Left lung (tissue), 10 donors: ENCODE results near the gene CBX7. TPM values are rescaled to one million over a fixed set of nuclear protein-coding genes. Genes with fewer than 3 reads are reported as not detected.
A peak's percentile ranks its signal among the peaks of the same experiment; 100 is the strongest.

Source experiments
- ATAC-seq: fragments of 200-7000 bp; cut with Tn5 transposase; one replicate; pipeline ENCODE4 v1.9.1; 2020; ENCODE audit warnings: moderate library complexity
- DNase-seq, 4 donors: peaks; one replicate each; pipeline ENCODE4 v3.0.0-alpha.2; 2013 to 2020
- H3K27ac ChIP-seq, 2 donors: fragments of 200-600 bp; sonication (generic) in 1 of 2; one replicate each; pipeline versions ENCODE4 v1.5.0 to v1.8.0; 2020 to 2021
- H3K27me3 ChIP-seq, 2 donors: fragments of 200-600 bp; sonication (generic) in 1 of 2; one replicate each; pipeline versions ENCODE4 v1.5.0 to v1.8.0; 2020 to 2021
- H3K36me3 ChIP-seq, 2 donors: fragments of 200-600 bp; sonication (generic) in 1 of 2; one replicate each; pipeline versions ENCODE4 v1.5.0 to v1.8.0; 2020 to 2021
- H3K4me1 ChIP-seq, 2 donors: fragments of 200-600 bp; one replicate each; pipeline ENCODE4 v1.8.0; 2021
- H3K4me3 ChIP-seq, 2 donors: fragments of 200-600 bp; sonication (generic) in 1 of 2; one replicate each; pipeline versions ENCODE4 v1.5.0 to v1.8.0; 2020 to 2021; ENCODE audit warnings: mild to moderate bottlenecking in 1 of 2
- H3K9me3 ChIP-seq, 2 donors: fragments of 200-600 bp; sonication (generic) in 1 of 2; one replicate each; pipeline versions ENCODE4 v1.5.0 to v1.8.0; 2020 to 2021
- intact Hi-C, 2 donors: fragments of 100-400 bp; cut with DNase I; formaldehyde crosslinking; loops; one replicate each; pipeline versions ENCODE4 v1.11.2 to v1.14.2; 2022
- polyA plus RNA-seq, 6 donors: library from polyadenylated mRNA; unstranded; fragments of 120-200 nt; gene quantifications; one replicate each; pipeline ENCODE4 v1.2.1, GENCODE V29; 2013; ENCODE audit not compliant: insufficient read length in 6 of 6
- total RNA-seq, 2 donors: library from RNA; stranded (reverse); fragmentation: NEBNext Ultra II Directional; extraction: Animal tissue kit (Norgen Biotek cat#: 25700); gene quantifications; one replicate each; pipeline ENCODE4 v1.2.1, GENCODE V29; 2021
- TF ChIP-seq, protein P1 (sequence below), 2 donors: fragments of 200-600 bp; sonication (generic) in 1 of 2; IDR thresholded peaks; one replicate each; pipeline versions ENCODE4 v1.5.0 to v1.8.0; 2021; ENCODE audit warnings: antibody characterized with exemption in 2 of 2
- donor health status: DM: no; HTN: yes; CAD: no.
- donor health status: DM: no; HTN: no; CAD: no.

The CBX7 gene
- total and polyA plus RNA-seq, 8 donors: 7.4 to 17.7 (median 8.8) TPM

DNA sequence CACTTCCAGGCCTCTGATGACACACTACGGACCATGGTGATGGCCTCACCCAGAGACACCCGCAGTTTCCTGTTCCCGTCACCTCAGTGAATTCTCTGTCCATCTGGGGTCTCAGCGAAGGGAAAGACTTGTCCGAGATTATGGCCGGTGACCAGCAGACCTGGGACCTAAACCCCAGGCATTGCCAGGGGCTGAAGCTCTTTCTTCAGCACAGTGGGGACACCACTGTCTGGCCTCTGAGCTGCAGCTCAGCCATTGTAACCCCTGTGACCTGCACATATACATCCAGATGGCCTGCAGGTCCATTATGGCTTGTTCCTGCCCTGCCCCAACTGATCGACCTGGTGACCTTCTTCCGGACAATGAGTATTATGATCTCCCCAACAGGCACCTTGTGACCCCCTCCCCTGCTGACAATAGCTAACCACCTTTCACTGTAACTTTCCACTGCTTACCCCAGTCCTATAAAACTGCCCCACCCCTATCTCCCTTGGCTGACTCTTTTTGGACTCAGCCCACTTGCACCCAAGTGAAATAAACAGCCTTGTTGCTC is 22.3 kb downstream of the CBX7 start:
- Histone ChIP-seq H3K4me3 (no peak overlapping the region), H3K27ac (no peak overlapping the region), H3K27me3 (no peaks in the 10 kb centered on the region), H3K9me3 (no peaks in the 10 kb centered on the region), H3K36me3 (peaks cover 0 to 18% of the 10 kb centered on the region in 2 donors), H3K4me1 (peaks cover 0 to 10% of the 10 kb centered on the region in 2 donors)
- DNase-seq (peak in 1 of 4 donors; percentile 16), ATAC-seq (no peak)
- intact Hi-C loops: no loop called here
- TF ChIP-seq, protein P1, sequence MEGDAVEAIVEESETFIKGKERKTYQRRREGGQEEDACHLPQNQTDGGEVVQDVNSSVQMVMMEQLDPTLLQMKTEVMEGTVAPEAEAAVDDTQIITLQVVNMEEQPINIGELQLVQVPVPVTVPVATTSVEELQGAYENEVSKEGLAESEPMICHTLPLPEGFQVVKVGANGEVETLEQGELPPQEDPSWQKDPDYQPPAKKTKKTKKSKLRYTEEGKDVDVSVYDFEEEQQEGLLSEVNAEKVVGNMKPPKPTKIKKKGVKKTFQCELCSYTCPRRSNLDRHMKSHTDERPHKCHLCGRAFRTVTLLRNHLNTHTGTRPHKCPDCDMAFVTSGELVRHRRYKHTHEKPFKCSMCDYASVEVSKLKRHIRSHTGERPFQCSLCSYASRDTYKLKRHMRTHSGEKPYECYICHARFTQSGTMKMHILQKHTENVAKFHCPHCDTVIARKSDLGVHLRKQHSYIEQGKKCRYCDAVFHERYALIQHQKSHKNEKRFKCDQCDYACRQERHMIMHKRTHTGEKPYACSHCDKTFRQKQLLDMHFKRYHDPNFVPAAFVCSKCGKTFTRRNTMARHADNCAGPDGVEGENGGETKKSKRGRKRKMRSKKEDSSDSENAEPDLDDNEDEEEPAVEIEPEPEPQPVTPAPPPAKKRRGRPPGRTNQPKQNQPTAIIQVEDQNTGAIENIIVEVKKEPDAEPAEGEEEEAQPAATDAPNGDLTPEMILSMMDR (IDR thresholded peaks at IDR 0.05): no peak

- ATAC-seq: no peak
- intact Hi-C loops: loop anchor here in 1 of 2 donors (10.0 kb wide), 2 partner anchors 125 to 255 kb away; partner anchors contain the start of gene CBX6
- no peak overlapping the region for H3K4me3 ChIP-seq
- H3K4me1 ChIP-seq: peaks cover 0 to 10% of the 10 kb centered on the region in 2 donors
- peak in 1 of 4 donors; percentile 39 for DNase-seq
- H3K9me3 ChIP-seq: no peaks in the 10 kb centered on the region
- TF ChIP-seq, protein P1 (IDR thresholded peaks at IDR 0.05): no peak
- H3K27me3 ChIP-seq: no peaks in the 10 kb centered on the region
- peaks cover 0 to 18% of the 10 kb centered on the region in 2 donors for H3K36me3 ChIP-seq
- H3K27ac ChIP-seq: no peak overlapping the region
Measured at GRCh38 chr22:39129746-39130145, 22.7 kb downstream of the CBX7 start.

DNA sequence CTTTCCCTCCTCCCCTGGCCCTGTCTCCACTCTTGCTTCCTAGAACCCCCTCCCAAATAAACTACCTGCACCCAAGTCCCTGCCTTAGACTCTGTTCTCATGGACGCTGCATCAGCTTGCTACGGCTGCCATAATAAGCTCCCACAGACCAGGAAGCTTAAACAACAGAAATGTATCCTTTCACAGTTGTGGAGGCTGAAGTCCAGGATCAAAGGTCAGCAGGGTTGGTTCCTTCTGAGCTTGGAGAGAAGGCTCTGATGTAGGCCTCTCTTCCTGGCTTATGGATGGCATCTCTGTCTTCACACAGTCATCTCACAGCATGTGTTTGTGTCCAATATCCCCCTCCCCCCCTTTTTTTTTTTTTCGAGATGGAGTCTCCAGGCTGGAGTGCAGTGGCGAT is 23.4 kb downstream of the CBX7 start:
- Histone ChIP-seq H3K27me3 (no peaks in the 10 kb centered on the region), H3K4me1 (peaks cover 0 to 10% of the 10 kb centered on the region in 2 donors), H3K9me3 (no peaks in the 10 kb centered on the region), H3K27ac (no peak overlapping the region), H3K4me3 (no peak overlapping the region), H3K36me3 (peaks cover 0 to 13% of the 10 kb centered on the region in 2 donors)
- DNase-seq (no peak), ATAC-seq (no peak)
- intact Hi-C loops: loop anchor here in 1 of 2 donors (10.0 kb wide), 2 partner anchors 124 to 254 kb away; partner anchors contain the start of gene CBX6
- TF ChIP-seq, protein P1 (IDR thresholded peaks at IDR 0.05): no peak

DNA sequence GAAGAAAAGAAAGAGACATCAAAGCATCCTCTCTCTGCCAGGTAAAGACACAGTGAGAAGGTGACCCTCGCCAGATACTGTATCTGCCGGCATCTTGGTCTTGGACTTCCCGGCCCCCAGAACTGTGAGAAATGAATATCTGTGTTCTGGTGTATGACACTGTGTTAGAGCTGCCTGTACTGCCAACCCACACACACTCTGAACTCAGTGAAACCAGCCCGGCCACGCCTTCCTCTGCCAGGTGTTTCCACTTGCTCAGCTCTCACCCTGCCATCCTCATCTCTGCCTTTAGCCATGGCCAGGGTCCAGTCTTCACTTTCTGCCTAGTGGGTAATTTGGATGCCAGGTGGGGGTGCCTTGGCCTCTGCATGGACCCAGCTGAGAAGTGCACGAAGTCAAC is 24.0 kb downstream of the CBX7 start:
- intact Hi-C loops: loop anchor here in 1 of 2 donors (10.0 kb wide), 2 partner anchors 124 to 254 kb away; partner anchors contain the start of gene CBX6
- Histone ChIP-seq H3K4me3 (no peak overlapping the region), H3K27ac (no peak overlapping the region), H3K27me3 (no peaks in the 10 kb centered on the region), H3K9me3 (no peaks in the 10 kb centered on the region), H3K4me1 (peaks cover 0 to 10% of the 10 kb centered on the region in 2 donors), H3K36me3 (peaks cover 0 to 8% of the 10 kb centered on the region in 2 donors)
- TF ChIP-seq, protein P1 (IDR thresholded peaks at IDR 0.05): no peak
- ATAC-seq: no peak
- DNase-seq: peak in 2 of 4 donors; percentile 18 to 29

DNA sequence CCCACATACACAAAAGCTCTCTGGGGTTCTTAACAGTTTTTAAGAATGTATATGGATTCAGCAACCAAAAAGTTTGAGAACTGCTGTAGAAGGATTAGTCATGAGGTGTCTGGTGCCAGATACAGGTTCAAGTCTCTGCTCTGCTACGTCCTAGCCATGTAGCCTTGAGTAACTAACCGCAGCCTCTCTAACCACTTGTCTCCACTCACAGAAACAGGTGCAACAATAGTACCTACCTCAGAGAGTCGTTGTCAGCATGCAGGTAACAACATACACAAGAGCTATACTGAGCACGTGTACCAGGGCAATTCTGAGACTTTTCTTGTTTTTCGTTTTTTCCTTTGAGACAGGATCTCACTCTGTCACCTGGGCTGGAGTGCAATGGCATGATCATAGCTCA is 26.9 kb downstream of the CBX7 start:
- ATAC-seq: peak; percentile 25
- TF ChIP-seq, protein P1 (IDR thresholded peaks at IDR 0.05): no peak
- H3K9me3 ChIP-seq: no peaks in the 10 kb centered on the region
- H3K36me3 ChIP-seq: no peaks in the 10 kb centered on the region
- no peaks in the 10 kb centered on the region for H3K27me3 ChIP-seq
- DNase-seq: no peak
- no peaks in the 10 kb centered on the region for H3K4me1 ChIP-seq
- intact Hi-C loops: loop anchor here in 1 of 2 donors (10.0 kb wide), 2 partner anchors 121 to 251 kb away; partner anchors contain the start of gene CBX6
- no peak overlapping the region for H3K27ac ChIP-seq
- no peak overlapping the region for H3K4me3 ChIP-seq
